Frontal cortex (tissue), 1 donor: ENCODE data around the gene ANGPTL7. TPM values are rescaled to one million over a fixed set of nuclear protein-coding genes. Genes with fewer than 3 reads are reported as not detected.

ENCODE experiments used
- small RNA-seq: library from RNA; depleted of rRNA; stranded (forward); fragments of <200 nt; gene quantifications from one replicate; pipeline ENCODE3, GENCODE V24; 2014
- total RNA-seq: library from RNA; depleted of rRNA; stranded (reverse); fragments of >200 nt; gene quantifications from one replicate; pipeline ENCODE4 v1.2.3, GENCODE V29; 2014

Gene ANGPTL7
- total RNA-seq, 1 donor from 2014 or later, result 0.41 TPM

Small RNA genes within 50 kb of the gene (small RNA-seq; reads per million reads assigned to genes)
- gene RNU6-291P (not detected), gene RNU6-537P (not detected), gene RPL39P6 (not detected)

Other genes starting within 250 kb of the ANGPTL7 start
- gene TARDBP, start 176.7 kb upstream of the ANGPTL7 start, total RNA-seq, result 101 TPM
- gene MASP2, start 142.1 kb upstream of the ANGPTL7 start, total RNA-seq, result not detected
- 18.3 TPM for gene SRM, start 129.3 kb upstream of the ANGPTL7 start, total RNA-seq
- 40.4 TPM for gene EXOSC10, start 89.5 kb upstream of the ANGPTL7 start, total RNA-seq
- 38.7 TPM for gene MTOR, start 73.2 kb downstream of the ANGPTL7 start, total RNA-seq
- 12.6 TPM for gene UBIAD1, start 83.8 kb downstream of the ANGPTL7 start, total RNA-seq